Neural progenitor cell (in vitro differentiated cells): ENCODE results near the gene TUNAR. TPM values are rescaled to one million over a fixed set of nuclear protein-coding genes. Genes with fewer than 3 reads are reported as not detected.

Experiments used
- DNase-seq: peaks from one replicate; pipeline ENCODE4 v3.0.0-alpha.2; 2016; ENCODE audit warnings: low spot score
- H2AFZ ChIP-seq: fragments of 200-600 bp; sonication (generic); replicated peaks from 2 replicates; pipeline ENCODE4 v1.6.1; 2016; ENCODE audit warnings: antibody characterized with exemption
- H3F3A ChIP-seq: fragments of 200-600 bp; sonication (generic); 2 replicates; pipeline ENCODE4 v1.6.1; 2016; ENCODE audit warnings: antibody characterized with exemption, low read depth
- H3K27ac ChIP-seq: fragments of 200-600 bp; sonication (generic); 2 replicates; pipeline ENCODE4 v1.5.1; 2016; ENCODE audit warnings: mild to moderate bottlenecking
- H3K27me3 ChIP-seq: fragments of 200-600 bp; sonication (generic); 2 replicates; pipeline ENCODE4 v1.6.1; 2016; ENCODE audit warnings: mild to moderate bottlenecking, moderate library complexity
- H3K36me3 ChIP-seq: fragments of 200-600 bp; sonication (generic); 2 replicates; pipeline ENCODE4 v1.5.1; 2016
- H3K4me1 ChIP-seq: fragments of 200-600 bp; sonication (generic); 2 replicates; pipeline ENCODE4 v1.6.1; 2016; ENCODE audit warnings: mixed run types
- H3K4me2 ChIP-seq: fragments of 200-600 bp; sonication (generic); 2 replicates; pipeline ENCODE4 v1.6.1; 2016
- H3K4me3 ChIP-seq: fragments of 200-600 bp; sonication (generic); 2 replicates; pipeline ENCODE4 v1.5.1; 2016
- H3K79me2 ChIP-seq: fragments of 200-600 bp; sonication (generic); 2 replicates; pipeline ENCODE4 v1.6.1; 2016; ENCODE audit warnings: low read depth
- H3K9ac ChIP-seq: fragments of 200-600 bp; sonication (generic); 2 replicates; pipeline ENCODE4 v1.6.1; 2016
- H3K9me3 ChIP-seq: fragments of 200-600 bp; sonication (generic); 2 replicates; pipeline ENCODE4 v1.5.1; 2016; ENCODE audit warnings: low read depth
- H4K20me1 ChIP-seq: fragments of 200-600 bp; sonication (generic); 2 replicates; pipeline ENCODE4 v1.6.1; 2016; ENCODE audit warnings: low read depth
- H3K27ac Mint-ChIP-seq: 3 replicates; pipeline ENCODE4 v1.8.0; 2021; ENCODE audit warnings: mixed read lengths
- H3K27me3 Mint-ChIP-seq: 2 replicates; pipeline ENCODE4 v1.8.0; 2022; ENCODE audit warnings: low read depth, mild to moderate bottlenecking, inconsistent platforms, moderate library complexity, mixed read lengths; ENCODE audit not compliant: insufficient read depth
- H3K36me3 Mint-ChIP-seq: 3 replicates; pipeline ENCODE4 v1.8.0; 2021; ENCODE audit warnings: mixed read lengths
- H3K4me1 Mint-ChIP-seq: 3 replicates; pipeline ENCODE4 v1.8.0; 2021; ENCODE audit warnings: mixed read lengths
- H3K4me3 Mint-ChIP-seq: 3 replicates; pipeline ENCODE4 v1.8.0; 2021; ENCODE audit warnings: mild to moderate bottlenecking, moderate library complexity, mixed read lengths
- H3K9me3 Mint-ChIP-seq: 3 replicates; pipeline ENCODE4 v1.8.0; 2020; ENCODE audit warnings: mixed read lengths
- CTCF ChIP-seq: fragments of 200-600 bp; sonication (generic); IDR thresholded peaks from 2 replicates; pipeline ENCODE4 v1.5.1; 2017; ENCODE audit warnings: antibody characterized with exemption, mild to moderate bottlenecking
- EZH2 ChIP-seq: fragments of 200-600 bp; sonication (generic); IDR thresholded peaks from 2 replicates; pipeline ENCODE4 v1.6.1; 2017; ENCODE audit warnings: antibody characterized with exemption, mild to moderate bottlenecking, moderate library complexity
- EZH2phosphoT487 ChIP-seq: fragments of 200-600 bp; sonication (generic); IDR thresholded peaks from 2 replicates; pipeline ENCODE4 v1.6.1; 2017; ENCODE audit warnings: antibody characterized with exemption
- total RNA-seq: library from RNA; depleted of rRNA; stranded (reverse); fragments of >200 nt; gene quantifications from 2 replicates; pipeline ENCODE4 v1.2.3, GENCODE V29; 2015; ENCODE audit warnings: low replicate concordance

TUNAR gene
- total RNA-seq, 1 donor from 2014 or later: 14.1 TPM

DNA sequence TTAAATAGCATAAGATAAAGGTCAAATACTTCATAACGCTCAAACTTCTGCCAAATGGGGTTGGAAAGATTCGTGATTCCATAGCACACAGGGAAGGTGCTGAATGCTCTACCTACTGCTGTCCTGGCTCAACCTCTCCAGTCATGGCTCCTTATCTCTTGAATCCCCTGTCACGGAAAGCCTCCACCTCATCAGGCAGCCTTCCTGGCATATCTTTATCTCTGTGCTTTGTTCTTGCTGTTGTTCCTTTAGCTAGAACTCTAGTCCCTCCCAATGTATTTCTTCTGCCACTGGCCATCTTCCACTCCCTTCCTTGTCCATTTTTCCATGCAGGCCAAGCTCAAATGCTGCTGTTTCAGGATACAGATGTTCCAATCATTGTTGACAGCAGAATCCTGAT, 26.9 kb upstream of the TUNAR start:
- no peaks in the 10 kb centered on the region for H3K36me3 Mint-ChIP-seq
- H3K27ac ChIP-seq: no peak overlapping the region
- no peaks in the 10 kb centered on the region for H3K4me1 Mint-ChIP-seq
- no peaks in the 10 kb centered on the region for H4K20me1 ChIP-seq
- no peak for DNase-seq
- no peak for TF ChIP-seq EZH2
- no peak for TF ChIP-seq CTCF
- TF ChIP-seq EZH2phosphoT487: no peak
- no peak overlapping the region for H3K4me3 ChIP-seq
- H3K9ac ChIP-seq: no peak overlapping the region
- H2AFZ ChIP-seq: no peak overlapping the region
- H3K27me3 ChIP-seq: no peaks in the 10 kb centered on the region
- peaks cover 8% of the 10 kb centered on the region for H3K4me1 ChIP-seq
- no peak overlapping the region for H3K27ac Mint-ChIP-seq
- no peaks in the 10 kb centered on the region for H3K79me2 ChIP-seq
- H3K9me3 ChIP-seq: no peaks in the 10 kb centered on the region
- no peak overlapping the region for H3K4me2 ChIP-seq
- peaks cover 3% of the 10 kb centered on the region for H3K27me3 Mint-ChIP-seq
- H3K4me3 Mint-ChIP-seq: no peak overlapping the region
- no peaks in the 10 kb centered on the region for H3F3A ChIP-seq
- H3K36me3 ChIP-seq: no peaks in the 10 kb centered on the region
- H3K9me3 Mint-ChIP-seq: no peaks in the 10 kb centered on the region

- Mint-ChIP-seq H3K4me1 (no peaks in the 10 kb centered on the region), H3K4me3 (no peak overlapping the region), H3K9me3 (no peaks in the 10 kb centered on the region), H3K27ac (no peak overlapping the region), H3K27me3 (peaks cover 2% of the 10 kb centered on the region), H3K36me3 (no peaks in the 10 kb centered on the region)
- Histone ChIP-seq H3K9me3 (no peaks in the 10 kb centered on the region), H3K9ac (no peak overlapping the region), H4K20me1 (no peaks in the 10 kb centered on the region), H2AFZ (no peak overlapping the region), H3K4me3 (no peak overlapping the region), H3K79me2 (no peaks in the 10 kb centered on the region), H3K27me3 (no peaks in the 10 kb centered on the region), H3K4me1 (peaks cover 8% of the 10 kb centered on the region), H3K36me3 (no peaks in the 10 kb centered on the region), H3K27ac (no peak overlapping the region), H3F3A (no peaks in the 10 kb centered on the region), H3K4me2 (no peak overlapping the region)
- TF ChIP-seq EZH2 (no peak), CTCF (peak; percentile 17), EZH2phosphoT487 (no peak)
- DNase-seq: no peak
These were observed 26.2 kb upstream of the TUNAR start for GRCh38 chr14:95850429-95850828.

DNA sequence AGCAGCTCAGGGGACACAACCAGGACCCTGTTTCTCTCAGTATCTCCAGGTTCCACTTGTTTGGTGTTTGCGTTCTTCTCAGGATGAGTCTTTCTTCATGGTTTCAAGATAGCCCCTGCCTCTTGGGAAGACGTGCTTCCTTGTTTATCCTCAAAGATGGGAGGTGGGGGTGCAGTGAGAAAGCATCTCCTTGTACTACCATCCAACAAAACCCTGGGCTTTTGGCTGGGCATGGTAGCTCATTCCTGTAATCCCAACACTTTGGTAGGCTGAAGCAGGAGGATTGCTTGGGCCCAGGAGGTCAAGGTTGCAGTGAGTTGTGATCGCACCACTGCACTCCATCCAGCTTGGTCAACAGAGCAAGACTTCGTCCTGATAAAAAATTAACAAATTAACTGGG, 21.0 kb upstream of the TUNAR start:
- no peak overlapping the region for H3K27ac ChIP-seq
- TF ChIP-seq EZH2 (no peak), CTCF (no peak)
- DNase-seq: no peak
- no peaks in the 10 kb centered on the region for H3K4me1 Mint-ChIP-seq
- H3K36me3 ChIP-seq: no peaks in the 10 kb centered on the region
- no peaks in the 10 kb centered on the region for H3K36me3 Mint-ChIP-seq
- H3K79me2 ChIP-seq: no peaks in the 10 kb centered on the region
- peaks cover 4% of the 10 kb centered on the region for H3K4me1 ChIP-seq
- no peak overlapping the region for H3K4me3 ChIP-seq
- H4K20me1 ChIP-seq: no peaks in the 10 kb centered on the region
- H3K27ac Mint-ChIP-seq: no peak overlapping the region
- H3F3A ChIP-seq: no peaks in the 10 kb centered on the region
- peaks cover 5% of the 10 kb centered on the region for H3K27me3 Mint-ChIP-seq
- no peak overlapping the region for H2AFZ ChIP-seq
- no peaks in the 10 kb centered on the region for H3K9me3 Mint-ChIP-seq
- no peak overlapping the region for H3K4me2 ChIP-seq
- H3K9ac ChIP-seq: no peak overlapping the region
- no peak overlapping the region for H3K4me3 Mint-ChIP-seq
- H3K27me3 ChIP-seq: no peaks in the 10 kb centered on the region
- H3K9me3 ChIP-seq: no peaks in the 10 kb centered on the region

DNA sequence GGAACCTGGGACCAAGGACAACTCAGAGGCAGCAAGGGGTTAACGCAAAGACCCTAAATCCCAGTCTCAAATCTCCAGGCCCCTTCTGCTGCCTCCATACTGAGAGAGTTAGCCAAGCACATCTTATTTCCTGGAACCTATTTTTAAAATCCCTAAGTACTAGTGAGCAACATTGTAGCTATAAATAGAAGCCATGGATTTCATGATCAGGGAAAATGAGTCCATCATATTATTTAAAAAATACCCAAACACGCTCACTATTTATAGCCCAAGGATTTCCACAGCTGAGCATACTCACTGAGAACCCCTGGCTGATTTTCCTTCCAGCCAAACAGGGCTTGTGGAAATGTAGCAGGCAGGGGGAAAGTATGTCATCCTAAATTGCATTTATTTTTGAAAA, 19.4 kb upstream of the TUNAR start:
- Histone ChIP-seq H3F3A (no peaks in the 10 kb centered on the region), H4K20me1 (no peaks in the 10 kb centered on the region), H3K9me3 (no peaks in the 10 kb centered on the region), H3K9ac (no peak overlapping the region), H3K27ac (no peak overlapping the region), H3K4me2 (no peak overlapping the region), H2AFZ (no peak overlapping the region), H3K36me3 (no peaks in the 10 kb centered on the region), H3K4me1 (no peaks in the 10 kb centered on the region), H3K4me3 (no peak overlapping the region), H3K79me2 (no peaks in the 10 kb centered on the region), H3K27me3 (no peaks in the 10 kb centered on the region)
- Mint-ChIP-seq H3K27ac (no peak overlapping the region), H3K36me3 (no peaks in the 10 kb centered on the region), H3K4me1 (no peaks in the 10 kb centered on the region), H3K27me3 (peaks cover 5% of the 10 kb centered on the region), H3K4me3 (no peak overlapping the region), H3K9me3 (no peaks in the 10 kb centered on the region)
- TF ChIP-seq EZH2 (no peak), CTCF (no peak), EZH2phosphoT487 (no peak)
- no peak for DNase-seq
